Stromal cell of bone marrow (primary cell): ENCODE data around the gene SLC25A13.
A peak's percentile ranks its signal among the peaks of the same experiment; 100 is the strongest.

Experiments
- DNase-seq: peaks from one replicate; pipeline ENCODE4 v3.0.0-alpha.2; 2012; ENCODE audit warnings: low read depth

The SLC25A13 gene

GRCh38 chr7:96238976-96239766 lies 82.7 kb downstream of the SLC25A13 start:
- no peak for DNase-seq

- DNase-seq, result no peak
These were observed 83.4 kb downstream of the SLC25A13 start for GRCh38 chr7:96238474-96238873.

- no peak for DNase-seq
These were observed 84.9 kb downstream of the SLC25A13 start for GRCh38 chr7:96237040-96237439.

- DNase-seq, result peak; percentile 51
These were observed 85.5 kb downstream of the SLC25A13 start for GRCh38 chr7:96236198-96237039.

- DNase-seq, result no peak
These were observed 86.6 kb downstream of the SLC25A13 start for GRCh38 chr7:96235281-96235680.

GRCh38 chr7:96233528-96234154 lies 88.3 kb downstream of the SLC25A13 start:
- no peak for DNase-seq

GRCh38 chr7:96233084-96233483 lies 88.8 kb downstream of the SLC25A13 start:
- no peak for DNase-seq

GRCh38 chr7:96228760-96229159 lies 93.1 kb downstream of the SLC25A13 start:
- DNase-seq, result no peak

GRCh38 chr7:96225251-96225650 lies 96.6 kb downstream of the SLC25A13 start:
- DNase-seq, result no peak

GRCh38 chr7:96224685-96225084 lies 97.2 kb downstream of the SLC25A13 start:
- no peak for DNase-seq

- no peak for DNase-seq
These were observed 97.8 kb downstream of the SLC25A13 start for GRCh38 chr7:96224073-96224472.

- no peak for DNase-seq
These were observed 100.0 kb downstream of the SLC25A13 start for GRCh38 chr7:96221888-96222287.

- peak; percentile 67 for DNase-seq
These were observed 102.3 kb downstream of the SLC25A13 start for GRCh38 chr7:96219378-96220130.

- no peak for DNase-seq
These were observed 103.1 kb downstream of the SLC25A13 start for GRCh38 chr7:96218664-96219243.

- DNase-seq, result no peak
These were observed 104.8 kb downstream of the SLC25A13 start for GRCh38 chr7:96217147-96217546.

- DNase-seq, result no peak
These were observed 105.5 kb downstream of the SLC25A13 start for GRCh38 chr7:96216373-96216772.

GRCh38 chr7:96212474-96212873 lies 109.4 kb downstream of the SLC25A13 start:
- DNase-seq, result no peak

GRCh38 chr7:96211954-96212353 lies 109.9 kb downstream of the SLC25A13 start:
- no peak for DNase-seq

- DNase-seq, result no peak
These were observed 116.2 kb downstream of the SLC25A13 start for GRCh38 chr7:96205665-96206064.

GRCh38 chr7:96204601-96205000 lies 117.3 kb downstream of the SLC25A13 start:
- no peak for DNase-seq

GRCh38 chr7:96203786-96204185 lies 118.1 kb downstream of the SLC25A13 start:
- DNase-seq, result no peak

- no peak for DNase-seq
These were observed 119.8 kb downstream of the SLC25A13 start for GRCh38 chr7:96202102-96202501.
